PFSK-1 (cell line): Measurements from ENCODE around the gene OPCML.

Experiments
- FOXP2 ChIP-seq: optimal IDR thresholded peaks from 2 replicates; pipeline ENCODE3; 2011; ENCODE audit warnings: borderline replicate concordance, control low read depth, inconsistent platforms; ENCODE audit not compliant: insufficient read depth; ENCODE audit errors: extremely low read length, extremely low read depth
- POLR2AphosphoS5 ChIP-seq: IDR thresholded peaks from 2 replicates; pipeline ENCODE4 v1.6.1; 2012; ENCODE audit warnings: low read depth, mild to moderate bottlenecking, control low read depth, low read length, moderate library complexity
- SIN3A ChIP-seq: IDR thresholded peaks from 2 replicates; pipeline ENCODE4 v1.6.1; 2012; ENCODE audit warnings: mild to moderate bottlenecking, low read length, moderate library complexity, borderline replicate concordance; ENCODE audit not compliant: insufficient read depth
- TAF1 ChIP-seq: IDR thresholded peaks from 2 replicates; pipeline ENCODE4 v1.6.1; 2012; ENCODE audit warnings: low read length, control low read depth, borderline replicate concordance; ENCODE audit not compliant: insufficient read depth
- TF ChIP-seq, protein P1 (sequence below), 2 experiments: IDR thresholded peaks; 2 replicates each; pipeline versions ENCODE4 v1.6.1 to v1.8.0; 2011 to 2012; ENCODE audit warnings: low read depth in 2 of 2, low read length in 2 of 2, control low read depth in 1 of 2, inconsistent platforms in 1 of 2, mild to moderate bottlenecking in 1 of 2, moderate library complexity in 1 of 2; ENCODE audit not compliant: insufficient read depth in 1 of 2

The OPCML gene

DNA sequence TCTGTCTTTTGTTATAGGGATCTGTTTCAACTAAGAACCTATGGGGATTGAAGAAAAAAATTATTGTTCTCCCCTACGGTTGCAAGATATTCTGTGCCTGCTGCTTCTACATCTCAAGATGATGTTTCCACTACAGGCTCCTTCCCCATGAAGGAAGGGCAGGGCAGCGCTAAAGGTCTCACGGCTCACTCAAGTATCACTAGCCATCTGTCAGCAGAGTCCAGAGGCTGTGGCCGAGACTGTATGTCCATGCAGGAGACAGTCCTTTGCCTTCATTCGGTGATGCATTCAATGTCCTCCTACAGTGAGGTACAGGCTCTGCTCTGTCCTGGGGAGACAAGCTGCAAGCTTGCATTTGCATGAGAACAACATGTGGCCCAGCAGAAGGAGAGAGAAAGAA lies 518.0 kb downstream of the OPCML start:
- TF ChIP-seq POLR2AphosphoS5: no peak
- TF ChIP-seq FOXP2: no peak
- no peak for TF ChIP-seq SIN3A
- TF ChIP-seq TAF1: no peak
- TF ChIP-seq, protein P1, sequence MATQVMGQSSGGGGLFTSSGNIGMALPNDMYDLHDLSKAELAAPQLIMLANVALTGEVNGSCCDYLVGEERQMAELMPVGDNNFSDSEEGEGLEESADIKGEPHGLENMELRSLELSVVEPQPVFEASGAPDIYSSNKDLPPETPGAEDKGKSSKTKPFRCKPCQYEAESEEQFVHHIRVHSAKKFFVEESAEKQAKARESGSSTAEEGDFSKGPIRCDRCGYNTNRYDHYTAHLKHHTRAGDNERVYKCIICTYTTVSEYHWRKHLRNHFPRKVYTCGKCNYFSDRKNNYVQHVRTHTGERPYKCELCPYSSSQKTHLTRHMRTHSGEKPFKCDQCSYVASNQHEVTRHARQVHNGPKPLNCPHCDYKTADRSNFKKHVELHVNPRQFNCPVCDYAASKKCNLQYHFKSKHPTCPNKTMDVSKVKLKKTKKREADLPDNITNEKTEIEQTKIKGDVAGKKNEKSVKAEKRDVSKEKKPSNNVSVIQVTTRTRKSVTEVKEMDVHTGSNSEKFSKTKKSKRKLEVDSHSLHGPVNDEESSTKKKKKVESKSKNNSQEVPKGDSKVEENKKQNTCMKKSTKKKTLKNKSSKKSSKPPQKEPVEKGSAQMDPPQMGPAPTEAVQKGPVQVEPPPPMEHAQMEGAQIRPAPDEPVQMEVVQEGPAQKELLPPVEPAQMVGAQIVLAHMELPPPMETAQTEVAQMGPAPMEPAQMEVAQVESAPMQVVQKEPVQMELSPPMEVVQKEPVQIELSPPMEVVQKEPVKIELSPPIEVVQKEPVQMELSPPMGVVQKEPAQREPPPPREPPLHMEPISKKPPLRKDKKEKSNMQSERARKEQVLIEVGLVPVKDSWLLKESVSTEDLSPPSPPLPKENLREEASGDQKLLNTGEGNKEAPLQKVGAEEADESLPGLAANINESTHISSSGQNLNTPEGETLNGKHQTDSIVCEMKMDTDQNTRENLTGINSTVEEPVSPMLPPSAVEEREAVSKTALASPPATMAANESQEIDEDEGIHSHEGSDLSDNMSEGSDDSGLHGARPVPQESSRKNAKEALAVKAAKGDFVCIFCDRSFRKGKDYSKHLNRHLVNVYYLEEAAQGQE (IDR thresholded peaks at IDR 0.05; ENCODE audit: insufficient read depth in 1 of 2, low read depth in 2 of 2, low read length in 2 of 2): no peak

DNA sequence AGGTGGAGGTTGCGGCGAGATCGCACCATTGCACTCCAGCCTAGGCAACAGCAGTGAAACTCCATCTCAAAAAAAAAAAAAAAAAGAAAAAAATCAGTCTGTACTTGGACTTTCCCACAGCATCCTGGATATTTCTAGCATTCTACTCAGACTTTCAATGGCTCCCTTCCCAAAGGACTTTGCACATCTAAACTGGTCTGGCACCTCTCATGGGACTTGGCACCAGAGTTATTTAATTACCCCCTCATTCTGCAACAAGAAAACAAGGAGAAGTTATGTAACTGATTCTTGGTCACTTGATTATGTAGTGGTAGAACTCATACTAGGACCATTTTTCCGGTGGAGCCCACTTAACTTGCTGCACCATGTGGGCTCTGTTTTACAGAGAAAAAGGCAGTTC lies 519.5 kb downstream of the OPCML start:
- TF ChIP-seq SIN3A (no peak), FOXP2 (no peak), POLR2AphosphoS5 (no peak), TAF1 (no peak)
- TF ChIP-seq, protein P1 (IDR thresholded peaks at IDR 0.05; ENCODE audit: insufficient read depth in 1 of 2, low read depth in 2 of 2, low read length in 2 of 2): no peak

DNA sequence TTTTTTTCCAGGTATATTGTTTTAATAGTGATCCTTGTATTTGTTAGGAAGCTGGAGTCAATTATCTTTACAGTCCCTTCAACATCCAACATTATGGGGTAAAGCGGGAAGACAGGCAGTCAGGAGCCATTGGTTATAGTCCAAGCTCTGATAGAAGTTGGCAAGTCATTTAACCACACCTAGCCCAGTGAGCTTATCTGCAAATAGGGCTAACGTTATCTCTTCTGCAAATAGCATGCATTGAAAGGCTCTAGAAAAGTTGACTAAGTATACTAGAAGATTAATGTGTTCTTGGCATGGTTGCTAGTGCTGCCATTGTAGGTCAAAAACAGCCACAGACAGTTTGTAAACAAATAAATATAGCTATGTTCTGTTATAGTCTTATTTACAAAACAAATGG lies 520.7 kb downstream of the OPCML start:
- no peak for TF ChIP-seq POLR2AphosphoS5

DNA sequence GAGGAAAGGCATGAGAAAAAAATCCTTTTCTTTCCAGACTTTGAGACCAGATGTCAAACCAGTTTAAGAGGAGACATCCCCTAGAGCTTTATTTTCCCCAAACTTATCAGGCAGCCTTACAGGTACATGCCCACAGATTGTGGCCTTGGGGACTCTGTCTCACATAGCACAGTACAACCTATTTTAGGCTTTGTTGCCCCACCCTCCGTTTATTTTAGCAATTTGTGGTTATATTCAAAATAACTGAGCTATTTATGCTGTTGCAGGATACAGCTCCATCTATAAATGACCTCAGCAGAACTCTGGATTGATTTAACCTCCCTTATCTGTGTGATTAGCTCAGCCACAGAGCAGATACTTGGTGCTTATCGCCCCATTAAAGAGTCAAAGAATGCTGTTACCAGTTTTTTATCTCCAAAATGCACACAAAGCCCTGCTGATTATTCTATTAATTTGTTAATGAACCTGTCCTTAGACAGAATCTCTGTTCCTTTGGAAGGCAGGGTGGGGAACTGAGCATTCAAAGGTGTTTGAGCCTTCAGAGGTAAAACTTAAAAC lies 525.2 kb downstream of the OPCML start:
- TF ChIP-seq POLR2AphosphoS5 (no peak), TAF1 (no peak), SIN3A (no peak), FOXP2 (no peak)
- TF ChIP-seq, protein P1 (IDR thresholded peaks at IDR 0.05; ENCODE audit: insufficient read depth in 1 of 2, low read depth in 2 of 2, low read length in 2 of 2): no peak

DNA sequence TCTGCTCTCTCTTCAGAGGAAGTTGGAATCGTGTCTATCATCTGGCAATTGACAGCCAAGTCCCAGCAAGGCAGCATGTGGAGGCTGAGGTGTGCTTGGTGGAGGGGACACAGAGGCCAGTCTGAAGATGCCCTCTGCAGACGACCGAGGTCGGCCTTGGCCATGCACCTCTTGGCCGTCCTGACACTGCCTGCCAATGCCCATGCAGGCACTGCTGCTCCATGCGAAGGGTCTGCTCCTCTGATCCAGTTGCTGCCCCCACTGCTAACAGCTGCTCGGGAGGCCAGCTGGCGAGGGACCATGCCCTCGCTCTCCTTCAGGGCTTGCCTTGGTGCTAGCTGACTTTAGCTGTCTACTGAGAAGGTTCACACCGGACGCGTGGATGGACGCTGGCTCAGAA lies 527.9 kb downstream of the OPCML start:
- no peak for TF ChIP-seq SIN3A
- TF ChIP-seq, protein P1 (IDR thresholded peaks at IDR 0.05; ENCODE audit: insufficient read depth in 1 of 2, low read depth in 2 of 2, low read length in 2 of 2): no peak
- TF ChIP-seq TAF1: no peak
- TF ChIP-seq FOXP2: no peak
- TF ChIP-seq POLR2AphosphoS5: no peak

DNA sequence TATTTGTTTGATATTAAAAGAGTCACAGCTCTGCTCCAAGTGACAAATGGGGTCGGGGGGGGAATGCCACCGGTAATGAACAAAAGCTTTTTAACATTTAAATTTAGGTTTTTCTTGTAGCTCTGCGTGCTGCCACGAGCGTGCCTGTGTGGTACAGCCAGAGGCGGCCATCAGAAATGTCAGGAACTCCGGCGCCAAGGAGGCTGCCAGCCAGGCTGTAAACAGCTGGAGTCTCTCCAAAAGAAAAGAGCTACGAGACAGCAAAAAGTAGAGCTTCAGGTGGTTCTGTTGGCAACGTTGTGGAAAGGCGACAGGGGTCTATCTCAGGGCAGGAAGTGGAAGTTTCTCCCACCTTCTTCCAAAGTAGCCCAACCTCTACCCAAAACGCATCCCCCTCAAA lies 532.8 kb downstream of the OPCML start:
- TF ChIP-seq, protein P1 (IDR thresholded peaks at IDR 0.05; ENCODE audit: insufficient read depth in 1 of 2, low read depth in 2 of 2, low read length in 2 of 2): no peak
- TF ChIP-seq TAF1 (no peak), SIN3A (no peak), FOXP2 (no peak), POLR2AphosphoS5 (no peak)
